NCI-H146 (cell line): ENCODE measurements around the gene UBE2O.

Source experiments
- DNase-seq: peaks from one replicate; lab custom pipeline; 2025; lab: John Stamatoyannopoulos, UW

The UBE2O gene

GRCh38 chr17:76388966-76389888 is 63.7 kb downstream of the UBE2O start:
- no peak for DNase-seq

- DNase-seq, result no peak
These were observed 65.8 kb downstream of the UBE2O start for GRCh38 chr17:76386966-76387765.

- DNase-seq, result peak; percentile 63
These were observed 66.8 kb downstream of the UBE2O start for GRCh38 chr17:76385892-76386786.

GRCh38 chr17:76384987-76385891 is 67.7 kb downstream of the UBE2O start:
- peak; percentile 17 for DNase-seq

GRCh38 chr17:76384222-76384986 is 68.5 kb downstream of the UBE2O start, which contains the start of gene SPHK1:
TSS of gene SPHK1 (plus strand) at chr17:76384609. CDS start at chr17:76385645, 1,036 bp downstream.
- peak; percentile 62 for DNase-seq

GRCh38 chr17:76383546-76384221 is 69.3 kb downstream of the UBE2O start:
- DNase-seq, result peak; percentile 33

GRCh38 chr17:76382803-76383545 is 70.0 kb downstream of the UBE2O start:
- peak; percentile 33 for DNase-seq

- DNase-seq, result no peak
These were observed 70.6 kb downstream of the UBE2O start for GRCh38 chr17:76382351-76382802.

- DNase-seq, result no peak
These were observed 71.2 kb downstream of the UBE2O start for GRCh38 chr17:76381633-76382350.

- no peak for DNase-seq
These were observed 73.1 kb downstream of the UBE2O start for GRCh38 chr17:76379646-76380376.

GRCh38 chr17:76379275-76379641 is 73.7 kb downstream of the UBE2O start:
- DNase-seq, result no peak

- no peak for DNase-seq
These were observed 74.2 kb downstream of the UBE2O start for GRCh38 chr17:76378548-76379274.

GRCh38 chr17:76376318-76377133 is 76.4 kb downstream of the UBE2O start:
- peak; percentile 5 for DNase-seq

- DNase-seq, result no peak
These were observed 81.0 kb downstream of the UBE2O start for GRCh38 chr17:76371656-76372628.
